SK-N-SH (cell line): ENCODE measurements around the gene RILP. TPM values are rescaled to one million over a fixed set of nuclear protein-coding genes. Genes with fewer than 3 reads are reported as not detected.

Experiments used
- CTCF ChIA-PET: fragments of 300-600, 350-600 bp; formaldehyde crosslinking; extraction: SDS; loops from one replicate; lab custom pipeline; 2021; lab: Yijun Ruan, JAX
- POLR2A ChIA-PET: fragments of 350-600 bp; sonication (Branson Sonifier 250); formaldehyde crosslinking; extraction: SDS; loops from one replicate; lab custom pipeline; 2020; ENCODE audit warnings: antibody characterized with exemption, inconsistent platforms; lab: Yijun Ruan, JAX
- DNase-seq: peaks from one replicate; pipeline ENCODE4 v3.0.0; 2012
- H2AFZ ChIP-seq: fragments of 200-600 bp; sonication (generic); 2 replicates; pipeline ENCODE4 v1.8.1; 2016; ENCODE audit warnings: antibody characterized with exemption, mild to moderate bottlenecking, low read depth
- H3F3A ChIP-seq: fragments of 200-600 bp; sonication (generic); replicated peaks from 2 replicates; pipeline ENCODE3; 2016; ENCODE audit warnings: antibody characterized with exemption, mild to moderate bottlenecking; ENCODE audit not compliant: insufficient read depth
- H3K27ac ChIP-seq, 2 experiments: fragments of 200-500 bp in 1 of 2; fragments of 200-600 bp in 1 of 2; sonication (Bioruptor generic) in 1 of 2; sonication (generic), shearing (Covaris generic) in 1 of 2; 2 replicates each; pipeline versions ENCODE4 v1.5.1 to v1.6.1; 2014 to 2016; ENCODE audit warnings: low read depth in 2 of 2, inconsistent platforms in 1 of 2, low read length in 1 of 2, mild to moderate bottlenecking in 1 of 2, mixed read lengths in 1 of 2
- H3K27me3 ChIP-seq: fragments of 200-600 bp; sonication (generic), shearing (Covaris generic); 2 replicates; pipeline ENCODE4 v1.6.1; 2016; ENCODE audit warnings: mixed run types; ENCODE audit not compliant: insufficient read depth
- H3K36me3 ChIP-seq, 2 experiments: fragments of 200-500 bp in 1 of 2; fragments of 200-600 bp in 1 of 2; sonication (Bioruptor generic) in 1 of 2; sonication (generic) in 1 of 2; replicated peaks in 1 of 2; 2 replicates each; pipeline versions ENCODE3 to v1.5.1; 2014 to 2016; ENCODE audit warnings: low read length in 1 of 2, mild to moderate bottlenecking in 1 of 2; ENCODE audit not compliant: insufficient read depth in 2 of 2, control insufficient read depth in 1 of 2
- H3K4me1 ChIP-seq, 2 experiments: fragments of 200-500 bp in 1 of 2; fragments of 200-600 bp in 1 of 2; sonication (Bioruptor generic) in 1 of 2; sonication (generic), shearing (Covaris generic) in 1 of 2; 2 replicates each; pipeline versions ENCODE4 v1.5.1 to v1.6.1; 2014 to 2016; ENCODE audit warnings: low read depth in 1 of 2, low read length in 1 of 2, mixed run types in 1 of 2; ENCODE audit not compliant: insufficient read depth in 2 of 2, control insufficient read depth in 1 of 2
- H3K4me2 ChIP-seq: fragments of 200-600 bp; sonication (generic), shearing (Covaris generic); 2 replicates; pipeline ENCODE4 v1.6.1; 2017; ENCODE audit warnings: mixed run types
- H3K4me3 ChIP-seq, 2 experiments: fragments of 200-500 bp in 1 of 2; fragments of 200-600 bp in 1 of 2; sonication (Bioruptor generic) in 1 of 2; sonication (generic), shearing (Covaris generic) in 1 of 2; 2 replicates each; pipeline versions ENCODE4 v1.5.1 to v1.8.1; 2014 to 2016; ENCODE audit warnings: low read depth in 2 of 2, inconsistent platforms in 1 of 2, low read length in 1 of 2, mild to moderate bottlenecking in 1 of 2, mixed read lengths in 1 of 2, moderate library complexity in 1 of 2
- H3K79me2 ChIP-seq: fragments of 200-600 bp; sonication (generic); 2 replicates; pipeline ENCODE4 v1.8.1; 2017; ENCODE audit warnings: mild to moderate bottlenecking; ENCODE audit not compliant: insufficient read depth
- H3K9ac ChIP-seq: fragments of 200-600 bp; sonication (generic); 2 replicates; pipeline ENCODE4 v1.6.1; 2017; ENCODE audit warnings: mixed run types
- H3K9me2 ChIP-seq: fragments of 200-600 bp; sonication (generic); 2 replicates; pipeline ENCODE4 v1.6.1; 2017; ENCODE audit warnings: mixed run types
- H3K9me3 ChIP-seq: fragments of 200-600 bp; sonication (generic); 2 replicates; pipeline ENCODE4 v1.6.1; 2017; ENCODE audit warnings: mixed run types, mild to moderate bottlenecking, moderate library complexity
- H4K20me1 ChIP-seq: fragments of 200-600 bp; sonication (generic); 2 replicates; pipeline ENCODE4 v1.6.1; 2017; ENCODE audit warnings: mild to moderate bottlenecking, mixed run types; ENCODE audit not compliant: insufficient read depth
- ELF1 ChIP-seq: IDR thresholded peaks from 2 replicates; pipeline ENCODE4 v1.4.0; 2012
- EP300 ChIP-seq, 2 experiments: IDR thresholded peaks; 2 replicates each; pipeline versions ENCODE4 v1.4.0 to v1.6.1; 2012; ENCODE audit warnings: borderline replicate concordance in 1 of 2, low read depth in 1 of 2, low read length in 1 of 2
- EZH2phosphoT487 ChIP-seq: fragments of 200-600 bp; sonication (generic); IDR thresholded peaks from 2 replicates; pipeline ENCODE4 v1.6.1; 2017; ENCODE audit warnings: low read depth, mixed run types, mild to moderate bottlenecking, antibody characterized with exemption, moderate library complexity, borderline replicate concordance
- FOSL2 ChIP-seq: IDR thresholded peaks from 2 replicates; pipeline ENCODE4 v1.4.0; 2012; ENCODE audit warnings: low read depth, mild to moderate bottlenecking, moderate library complexity, borderline replicate concordance
- FOXJ3 ChIP-seq: sonication (generic); formaldehyde crosslinking; IDR thresholded peaks from 2 replicates; pipeline ENCODE4 v1.5.1; 2020; ENCODE audit warnings: mild to moderate bottlenecking, missing genetic modification reagents
- GABPA ChIP-seq: IDR thresholded peaks from 2 replicates; pipeline ENCODE4 v1.4.0; 2012; ENCODE audit warnings: low read depth, mild to moderate bottlenecking
- IRF3 ChIP-seq: fragments of 150-350 bp; IDR thresholded peaks from 2 replicates; pipeline ENCODE4 v1.6.1; 2016; ENCODE audit warnings: mild to moderate bottlenecking, low read depth, low read length
- MEF2A ChIP-seq: IDR thresholded peaks from 2 replicates; pipeline ENCODE4 v1.4.0; 2012; ENCODE audit warnings: low read depth, borderline replicate concordance
- MXI1 ChIP-seq: IDR thresholded peaks from 2 replicates; pipeline ENCODE4 v1.6.1; 2012; ENCODE audit warnings: mild to moderate bottlenecking, low read depth, low read length, improper control_type of control experiment
- RAD21 ChIP-seq: IDR thresholded peaks from 2 replicates; pipeline ENCODE4 v1.6.1; 2012; ENCODE audit warnings: mild to moderate bottlenecking, low read length
- RCOR1 ChIP-seq: fragments of 150-350 bp; IDR thresholded peaks from 2 replicates; pipeline ENCODE4 v1.6.1; 2017; ENCODE audit warnings: antibody characterized with exemption, low read length
- SIN3A ChIP-seq: IDR thresholded peaks from 2 replicates; pipeline ENCODE4 v1.6.1; 2012; ENCODE audit warnings: low read depth, mild to moderate bottlenecking, low read length, moderate library complexity, borderline replicate concordance
- TAF1 ChIP-seq: IDR thresholded peaks from 2 replicates; pipeline ENCODE4 v1.6.1; 2012; ENCODE audit warnings: low read depth, mild to moderate bottlenecking, low read length, moderate library complexity, borderline replicate concordance
- USF1 ChIP-seq: IDR thresholded peaks from 2 replicates; pipeline ENCODE4 v1.4.0; 2012; ENCODE audit warnings: low read depth, borderline replicate concordance
- YY1 ChIP-seq: IDR thresholded peaks from 2 replicates; pipeline ENCODE4 v1.4.0; 2012; ENCODE audit warnings: low read depth, mild to moderate bottlenecking
- ZBTB33 ChIP-seq: IDR thresholded peaks from 2 replicates; pipeline ENCODE4 v1.4.0; 2012; ENCODE audit warnings: low read depth, borderline replicate concordance
- WGBS: methylation state at CpG from one replicate; pipeline ENCODE4 v1.1.6; 2017; ENCODE audit warnings: low lambda C conversion rate; 5-methylcytosine and 5-hydroxymethylcytosine counted together
- polyA plus RNA-seq, 3 experiments: library from polyadenylated mRNA; depleted of rRNA; stranded (reverse); fragments of >200 nt; gene quantifications; 2 replicates each; pipeline ENCODE4 v1.2.3, GENCODE V29; 2012
- TF ChIP-seq, protein P1 (sequence below): IDR thresholded peaks from 2 replicates; pipeline ENCODE4 v1.4.0; 2012; ENCODE audit warnings: low read depth

The RILP gene
- polyA plus RNA-seq, 1 of the 3 experiments (the other 2 are of a cell fraction), result 3.8 TPM

- H3K4me3 ChIP-seq, result no peak overlapping the region
- H2AFZ ChIP-seq, result no peak overlapping the region
- no peaks in the 10 kb centered on the region for H3K79me2 ChIP-seq
- TF ChIP-seq USF1 (no peak), TAF1 (no peak), EZH2phosphoT487 (no peak), RAD21 (no peak), FOSL2 (no peak), YY1 (no peak), ZBTB33 (no peak), SIN3A (no peak), ELF1 (no peak), IRF3 (no peak), GABPA (no peak), MXI1 (no peak), EP300 (IDR thresholded peaks at IDR 0.05; ENCODE audit: borderline replicate concordance in 1 of 2, low read depth in 1 of 2, low read length in 1 of 2) (no peak), FOXJ3 (CRISPR knock-in tag) (no peak), RCOR1 (no peak), MEF2A (no peak)
- TF ChIP-seq, protein P1, sequence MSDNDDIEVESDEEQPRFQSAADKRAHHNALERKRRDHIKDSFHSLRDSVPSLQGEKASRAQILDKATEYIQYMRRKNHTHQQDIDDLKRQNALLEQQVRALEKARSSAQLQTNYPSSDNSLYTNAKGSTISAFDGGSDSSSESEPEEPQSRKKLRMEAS, result no peak
- H3K4me2 ChIP-seq, result no peak overlapping the region
- no peak for DNase-seq
- peaks cover 0 to 16% of the 10 kb centered on the region in 2 experiments; a peak in 1 of 4 replicates for H3K4me1 ChIP-seq
- no peaks in the 10 kb centered on the region for H3K27me3 ChIP-seq
- no peak overlapping the region for H3K27ac ChIP-seq
- H3K9ac ChIP-seq, result no peak overlapping the region
- WGBS, result 94% methylated on average over 21 of the region's 22 CpGs
- ChIA-PET POLR2A (interaction anchor here (1.1 kb wide), 1 partner anchor 18 kb away, joined by 3 read pairs; no protein-coding TSS in a partner anchor), CTCF (interaction anchor here (1.2 to 6.8 kb wide), 9 partner anchors 11 to 78 kb away, joined by 3 to 65 read pairs (median 14); partner anchors contain the start of gene SLC43A2)
- H3K36me3 ChIP-seq, result peaks cover 45 to 51% of the 10 kb centered on the region in 2 experiments
- no peaks in the 10 kb centered on the region for H3K9me3 ChIP-seq
- H3K9me2 ChIP-seq, result no peaks in the 10 kb centered on the region
- H3F3A ChIP-seq, result peaks cover 45% of the 10 kb centered on the region
- no peaks in the 10 kb centered on the region for H4K20me1 ChIP-seq
Measured at GRCh38 chr17:1650731-1651558, 1.3 kb upstream of the RILP start.
